Thymus (tissue), 14 donors: ENCODE results near the gene NEUROD2. TPM values are rescaled to one million over a fixed set of nuclear protein-coding genes. Genes with fewer than 3 reads are reported as not detected.

ENCODE experiments used
- DNase-seq, 9 donors: peaks; one replicate each; pipeline ENCODE4 v3.0.0-alpha.2; 2013; ENCODE audit warnings: low spot score in 9 of 9, low read depth in 6 of 9, missing footprints in 1 of 9
- H3K27ac ChIP-seq, 2 donors: one replicate each; pipeline ENCODE4 v1.5.1; 2013; ENCODE audit warnings: control low read depth in 1 of 2, low read depth in 1 of 2, low read length in 1 of 2, mild to moderate bottlenecking in 1 of 2, moderate library complexity in 1 of 2
- H3K27me3 ChIP-seq, 2 donors: one replicate each; pipeline ENCODE4 v1.5.1; 2013; ENCODE audit warnings: low read length in 1 of 2; ENCODE audit not compliant: control insufficient read depth in 2 of 2, insufficient read depth in 1 of 2
- H3K36me3 ChIP-seq, 2 donors: one replicate each; pipeline ENCODE4 v1.5.1; 2013; ENCODE audit warnings: low read length in 1 of 2, mild to moderate bottlenecking in 1 of 2, moderate library complexity in 1 of 2; ENCODE audit not compliant: control insufficient read depth in 2 of 2, insufficient read depth in 2 of 2
- H3K4me1 ChIP-seq, 2 donors: one replicate each; pipeline ENCODE4 v1.5.1; 2013; ENCODE audit warnings: low read length in 2 of 2; ENCODE audit not compliant: control insufficient read depth in 2 of 2, insufficient read depth in 2 of 2
- H3K4me3 ChIP-seq, 2 donors: one replicate each; pipeline ENCODE4 v1.5.1; 2013; ENCODE audit warnings: low read length in 2 of 2, control low read depth in 1 of 2, mild to moderate bottlenecking in 1 of 2
- H3K9me3 ChIP-seq, 2 donors: one replicate each; pipeline ENCODE4 v1.5.1; 2013; ENCODE audit warnings: low read length in 1 of 2, mild to moderate bottlenecking in 1 of 2; ENCODE audit not compliant: control insufficient read depth in 2 of 2, insufficient read depth in 1 of 2
- WGBS: extraction: QIAGEN DNeasy Blood & Tissue Kit; methylation state at CpG from one replicate; pipeline ENCODE4 v1.1.7; 2013; 5-methylcytosine and 5-hydroxymethylcytosine counted together
- long read RNA-seq, 10 donors: transcript quantifications; one replicate each; lab custom pipeline, GENCODE V29; 2026
- polyA plus RNA-seq: library from polyadenylated mRNA; stranded (reverse); fragments of 200-250 nt; gene quantifications from one replicate; pipeline ENCODE4 v1.2.3, GENCODE V29; 2013
- total RNA-seq: library from RNA; stranded (reverse); fragments of 120-200 nt; gene quantifications from one replicate; pipeline ENCODE4 v1.2.4, GENCODE V29; 2013
- donor health status: healthy.

NEUROD2 gene
- total RNA-seq = not detected
- 0.14 TPM for polyA plus RNA-seq
- long read RNA-seq, donor 1 = 0 reads
- long read RNA-seq, donor 2 = 0 reads
- long read RNA-seq, donor 3 = 0 reads
- long read RNA-seq, donor 4 = 0 reads
- long read RNA-seq, donor 5 = 0 reads
- long read RNA-seq, donor 6 = 0 reads
- long read RNA-seq, donor 7 = 0 reads
- long read RNA-seq, donor 8, full-length matches to known transcripts = 4 of 4 reads
- long read RNA-seq, donor 8, partial matches to known transcripts = 0 of 4 reads
- long read RNA-seq, donor 8, other reads (novel, unspliced or antisense) = 0 of 4 reads
- long read RNA-seq, donor 9 = 0 reads
- long read RNA-seq, donor 10, full-length matches to known transcripts = 5 of 5 reads
- long read RNA-seq, donor 10, partial matches to known transcripts = 0 of 5 reads
- long read RNA-seq, donor 10, other reads (novel, unspliced or antisense) = 0 of 5 reads

GRCh38 chr17:39607851-39608130, at the start of gene NEUROD2:
TSS of gene NEUROD2 (minus strand) at chr17:39607920. CDS start at chr17:39606599, 1,321 bp downstream.
- no peaks in the 10 kb centered on the region for H3K36me3 ChIP-seq
- H3K9me3 ChIP-seq = peaks cover 0 to 4% of the 10 kb centered on the region in 2 donors
- WGBS = 12% methylated on average over 20 of the region's 20 CpGs
- DNase-seq = no peak
- H3K4me3 ChIP-seq = peak within 1 kb of the TSS in 1 of 2 donors; percentile 5
- no peak within 1 kb of the TSS for H3K27ac ChIP-seq
- no peaks in the 10 kb centered on the region for H3K4me1 ChIP-seq
- H3K27me3 ChIP-seq = peaks cover 84 to 98% of the 10 kb centered on the region in 2 donors

- 95% methylated on average over 2 of the region's 2 CpGs for WGBS
- Histone ChIP-seq H3K27ac (no peak overlapping the region), H3K36me3 (peaks cover 32 to 46% of the 10 kb centered on the region in 2 donors), H3K9me3 (no peaks in the 10 kb centered on the region), H3K27me3 (no peaks in the 10 kb centered on the region), H3K4me3 (no peak overlapping the region), H3K4me1 (peaks cover 15 to 27% of the 10 kb centered on the region in 2 donors)
- DNase-seq = no peak
These were observed 47.4 kb upstream of the NEUROD2 start for GRCh38 chr17:39655105-39655504.

- H3K27ac ChIP-seq = no peak overlapping the region
- no peaks in the 10 kb centered on the region for H3K27me3 ChIP-seq
- H3K9me3 ChIP-seq = no peaks in the 10 kb centered on the region
- 82% methylated on average over 14 of the region's 14 CpGs for WGBS
- no peak overlapping the region for H3K4me3 ChIP-seq
- peaks cover 26 to 42% of the 10 kb centered on the region in 2 donors for H3K36me3 ChIP-seq
- peaks cover 5 to 14% of the 10 kb centered on the region in 2 donors for H3K4me1 ChIP-seq
- peak in 5 of 9 donors; percentile 57 to 76 (median 64) for DNase-seq
These were observed 46.1 kb upstream of the NEUROD2 start for GRCh38 chr17:39653662-39654331.

- H3K4me3 ChIP-seq = no peak overlapping the region
- H3K27me3 ChIP-seq = no peaks in the 10 kb centered on the region
- H3K27ac ChIP-seq = no peak overlapping the region
- WGBS = 96% methylated on average over 12 of the region's 12 CpGs
- peaks cover 24 to 40% of the 10 kb centered on the region in 2 donors for H3K36me3 ChIP-seq
- H3K9me3 ChIP-seq = no peaks in the 10 kb centered on the region
- DNase-seq = no peak
- H3K4me1 ChIP-seq = peaks cover 3 to 9% of the 10 kb centered on the region in 2 donors
These were observed 45.6 kb upstream of the NEUROD2 start for GRCh38 chr17:39653316-39653661.

- Histone ChIP-seq H3K27ac (no peak overlapping the region), H3K4me1 (peaks cover under 1 to 4% of the 10 kb centered on the region in 2 donors)
- 87% methylated on average over 7 of the region's 7 CpGs for whole genome bisulfite sequencing
These were observed 45.0 kb upstream of the NEUROD2 start for GRCh38 chr17:39652587-39653315.

GRCh38 chr17:39651923-39652586, 44.3 kb upstream of the NEUROD2 start:
- no peaks in the 10 kb centered on the region for H3K9me3 ChIP-seq
- 88% methylated on average over 8 of the region's 8 CpGs for whole genome bisulfite sequencing
- DNase-seq = no peak
- peaks cover 0 to 4% of the 10 kb centered on the region in 2 donors for H3K4me1 ChIP-seq
- no peaks in the 10 kb centered on the region for H3K27me3 ChIP-seq
- peaks cover 17 to 32% of the 10 kb centered on the region in 2 donors for H3K36me3 ChIP-seq
- no peak overlapping the region for H3K27ac ChIP-seq
- no peak overlapping the region for H3K4me3 ChIP-seq

More at GRCh38 chr17:39652587-39653315, 45.0 kb upstream of the NEUROD2 start:
- Histone ChIP-seq H3K4me3 (no peak overlapping the region), H3K36me3 (peaks cover 18 to 35% of the 10 kb centered on the region in 2 donors), H3K27me3 (no peaks in the 10 kb centered on the region), H3K9me3 (no peaks in the 10 kb centered on the region)
- no peak for DNase-seq

GRCh38 chr17:39650121-39650579, 42.4 kb upstream of the NEUROD2 start:
- H3K4me1 ChIP-seq = peaks cover 0 to 5% of the 10 kb centered on the region in 2 donors
- WGBS = 98% methylated on average over 11 of the region's 11 CpGs
- H3K9me3 ChIP-seq = no peaks in the 10 kb centered on the region
- H3K27ac ChIP-seq = no peak overlapping the region
- H3K36me3 ChIP-seq = peaks cover 8 to 22% of the 10 kb centered on the region in 2 donors
- no peaks in the 10 kb centered on the region for H3K27me3 ChIP-seq
- DNase-seq = no peak
- no peak overlapping the region for H3K4me3 ChIP-seq

GRCh38 chr17:39648616-39649366, 41.1 kb upstream of the NEUROD2 start:
- H3K36me3 ChIP-seq = peaks cover 0 to 22% of the 10 kb centered on the region in 2 donors
- no peak overlapping the region for H3K27ac ChIP-seq
- no peak overlapping the region for H3K4me3 ChIP-seq
- 95% methylated on average over 15 of the region's 15 CpGs for WGBS
- H3K9me3 ChIP-seq = no peaks in the 10 kb centered on the region
- no peak for DNase-seq
- H3K4me1 ChIP-seq = peaks cover 0 to 3% of the 10 kb centered on the region in 2 donors
- no peaks in the 10 kb centered on the region for H3K27me3 ChIP-seq
